Keratinocyte (primary cell): Measurements from ENCODE around the gene LRRC7. TPM values are rescaled to one million over a fixed set of nuclear protein-coding genes. Genes with fewer than 3 reads are reported as not detected.

ENCODE experiments used
- DNase-seq: peaks from one replicate; pipeline ENCODE4 v3.0.0-alpha.2; 2011; ENCODE audit warnings: low read depth, missing footprints, low spot score
- FAIRE-seq: peaks from 2 replicates; lab custom pipeline; 2011; peaks lifted over from hg19 to GRCh38; lab: Jason Lieb, UNC
- H2AFZ ChIP-seq: 2 replicates; pipeline ENCODE4 v1.6.0; 2012; ENCODE audit warnings: low read length, control low read depth, inconsistent platforms; ENCODE audit not compliant: control insufficient read depth
- H3K27ac ChIP-seq: 2 replicates; pipeline ENCODE4 v1.5.1; 2011; ENCODE audit warnings: low read length; ENCODE audit not compliant: control insufficient read depth, insufficient read depth
- H3K27me3 ChIP-seq: 3 replicates; pipeline ENCODE4 v1.6.0; 2011; ENCODE audit warnings: low read length; ENCODE audit not compliant: control insufficient read depth, insufficient read depth; ENCODE audit errors: extremely low read depth
- H3K36me3 ChIP-seq, 2 experiments: 2 replicates in 1 of 2; 3 replicates in 1 of 2; pipeline ENCODE4 v1.5.1; 2011; ENCODE audit warnings: low read length in 2 of 2, mild to moderate bottlenecking in 1 of 2; ENCODE audit not compliant: control insufficient read depth in 2 of 2, insufficient read depth in 2 of 2; ENCODE audit errors: extremely low read depth in 1 of 2
- H3K4me1 ChIP-seq: 3 replicates; pipeline ENCODE4 v1.5.1; 2011; ENCODE audit warnings: low read length; ENCODE audit not compliant: control insufficient read depth, insufficient read depth; ENCODE audit errors: extremely low read depth
- H3K4me2 ChIP-seq: 3 replicates; pipeline ENCODE4 v1.6.0; 2011; ENCODE audit warnings: low read depth, low read length; ENCODE audit not compliant: control insufficient read depth, insufficient read depth; ENCODE audit errors: extremely low read depth
- H3K4me3 ChIP-seq, 3 experiments: fragments of 200-600 bp in 1 of 3; sonication (generic) in 1 of 3; 2 replicates in 2 of 3; 3 replicates in 1 of 3; pipeline ENCODE4 v1.5.1; 2011 to 2016; ENCODE audit warnings: low read length in 3 of 3, mild to moderate bottlenecking in 3 of 3, control low read depth in 2 of 3, inconsistent platforms in 1 of 3, low read depth in 1 of 3, mixed read lengths in 1 of 3, mixed run types in 1 of 3, moderate library complexity in 1 of 3; ENCODE audit not compliant: control insufficient read depth in 2 of 3, insufficient read depth in 2 of 3; ENCODE audit errors: extremely low read depth in 1 of 3
- H3K79me2 ChIP-seq: 2 replicates; pipeline ENCODE4 v1.6.0; 2012; ENCODE audit warnings: low read length; ENCODE audit not compliant: control insufficient read depth, insufficient read depth
- H3K9ac ChIP-seq: 3 replicates; pipeline ENCODE4 v1.6.0; 2011; ENCODE audit warnings: low read length; ENCODE audit not compliant: control insufficient read depth, insufficient read depth; ENCODE audit errors: extremely low read depth
- H3K9me1 ChIP-seq: 3 replicates; pipeline ENCODE4 v1.6.0; 2011; ENCODE audit warnings: low read length; ENCODE audit not compliant: control insufficient read depth, insufficient read depth; ENCODE audit errors: extremely low read depth
- H3K9me3 ChIP-seq: 2 replicates; pipeline ENCODE4 v1.5.1; 2012; ENCODE audit warnings: low read depth, low read length; ENCODE audit not compliant: control insufficient read depth
- H4K20me1 ChIP-seq: 3 replicates; pipeline ENCODE4 v1.6.0; 2011; ENCODE audit warnings: low read length; ENCODE audit not compliant: control insufficient read depth, insufficient read depth; ENCODE audit errors: extremely low read depth
- EZH2 ChIP-seq: IDR thresholded peaks from one replicate; pipeline ENCODE4 v1.6.1; 2012; ENCODE audit warnings: inconsistent platforms, mild to moderate bottlenecking, low read length, moderate library complexity
- dilution Hi-C: fragments of 300-500 bp; cut with MboI; formaldehyde crosslinking; loops from one replicate; pipeline ENCODE4 v1.7.0; 2020; ENCODE audit warnings: low sequenced_read_pairs; ENCODE audit not compliant: extremely low pct_ligation_motif_present
- polyA plus RNA-seq, 5 experiments: library from polyadenylated mRNA; depleted of rRNA in 3 of 5; stranded (reverse) in 3 of 5; stranded (forward) in 1 of 5; unstranded in 1 of 5; fragments of >200 nt; gene quantifications; 1 replicate in 1 of 5; 2 replicates in 3 of 5; 3 replicates in 1 of 5; pipeline versions ENCODE4 v1.2.1 to v1.2.3, GENCODE V29; 2011 to 2012; ENCODE audit warnings: missing spikeins in 2 of 5, low read depth in 1 of 5, low replicate concordance in 1 of 5
- TF ChIP-seq, protein P1 (sequence below), 3 experiments: IDR thresholded peaks in 1 of 3; conservative IDR thresholded peaks in 1 of 3; optimal IDR thresholded peaks in 1 of 3; 2 replicates in 2 of 3; 3 replicates in 1 of 3; pipeline versions ENCODE3 to v1.5.1; 2011; ENCODE audit warnings: low read length in 3 of 3, mild to moderate bottlenecking in 3 of 3, moderate library complexity in 2 of 3, control low read depth in 1 of 3, inconsistent platforms in 1 of 3; ENCODE audit not compliant: insufficient read depth in 2 of 3; ENCODE audit errors: extremely low read depth in 1 of 3

Gene LRRC7
- polyA plus RNA-seq, 1 donor (not counting 4 experiments of a cell fraction or from before 2014, with no cell fraction given), result 0.28 TPM

DNA sequence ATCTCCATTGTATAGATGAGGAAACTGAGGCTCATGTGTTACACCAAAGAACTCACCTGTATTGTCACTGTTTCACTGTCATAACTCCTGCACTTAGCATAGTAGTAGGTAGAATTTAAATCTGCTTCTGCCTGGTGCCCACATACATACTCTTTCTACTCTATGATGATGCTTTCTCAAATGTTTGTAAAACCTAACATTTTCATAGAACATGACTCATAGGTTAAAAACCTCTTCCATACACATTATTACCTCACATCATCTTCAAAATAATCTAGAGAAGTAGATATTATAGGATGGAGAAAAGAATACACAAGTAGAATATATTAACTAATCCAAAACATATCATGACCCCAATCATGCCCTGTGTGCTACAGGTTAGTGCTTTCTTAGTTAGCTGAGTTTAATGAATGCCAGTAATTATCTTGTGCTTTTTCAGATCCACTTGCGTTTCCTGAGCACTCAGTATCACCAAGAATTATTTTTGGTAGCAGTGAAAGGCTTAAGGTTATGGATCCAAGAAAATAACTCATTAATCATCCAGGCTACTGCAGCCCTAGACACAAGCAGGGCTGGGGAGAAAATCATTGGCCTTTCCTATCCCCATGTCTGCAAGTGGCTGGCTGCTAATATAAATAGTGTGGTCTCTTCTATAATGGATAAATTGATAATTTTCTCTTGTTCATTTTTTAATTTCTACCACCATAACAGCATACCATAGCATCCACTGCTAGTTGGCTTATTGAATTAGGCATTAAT lies 480.8 kb downstream of the LRRC7 start:
- FAIRE-seq (no peak), DNase-seq (no peak)
- H3K4me3 ChIP-seq, result no peak overlapping the region
- no peak overlapping the region for H3K9ac ChIP-seq
- no peaks in the 10 kb centered on the region for H3K36me3 ChIP-seq
- dilution Hi-C loops, result no loop called here
- H3K4me1 ChIP-seq, result peaks cover 17% of the 10 kb centered on the region
- TF ChIP-seq, protein P1, sequence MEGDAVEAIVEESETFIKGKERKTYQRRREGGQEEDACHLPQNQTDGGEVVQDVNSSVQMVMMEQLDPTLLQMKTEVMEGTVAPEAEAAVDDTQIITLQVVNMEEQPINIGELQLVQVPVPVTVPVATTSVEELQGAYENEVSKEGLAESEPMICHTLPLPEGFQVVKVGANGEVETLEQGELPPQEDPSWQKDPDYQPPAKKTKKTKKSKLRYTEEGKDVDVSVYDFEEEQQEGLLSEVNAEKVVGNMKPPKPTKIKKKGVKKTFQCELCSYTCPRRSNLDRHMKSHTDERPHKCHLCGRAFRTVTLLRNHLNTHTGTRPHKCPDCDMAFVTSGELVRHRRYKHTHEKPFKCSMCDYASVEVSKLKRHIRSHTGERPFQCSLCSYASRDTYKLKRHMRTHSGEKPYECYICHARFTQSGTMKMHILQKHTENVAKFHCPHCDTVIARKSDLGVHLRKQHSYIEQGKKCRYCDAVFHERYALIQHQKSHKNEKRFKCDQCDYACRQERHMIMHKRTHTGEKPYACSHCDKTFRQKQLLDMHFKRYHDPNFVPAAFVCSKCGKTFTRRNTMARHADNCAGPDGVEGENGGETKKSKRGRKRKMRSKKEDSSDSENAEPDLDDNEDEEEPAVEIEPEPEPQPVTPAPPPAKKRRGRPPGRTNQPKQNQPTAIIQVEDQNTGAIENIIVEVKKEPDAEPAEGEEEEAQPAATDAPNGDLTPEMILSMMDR (optimal IDR thresholded peaks at IDR 0.05 in 1 of 3, IDR thresholded peaks at IDR 0.05 in 1 of 3, conservative IDR thresholded peaks at IDR 0.05 in 1 of 3; ENCODE audit: extremely low read depth in 1 of 3, insufficient read depth in 2 of 3, low read length in 3 of 3), result no peak
- no peaks in the 10 kb centered on the region for H3K9me1 ChIP-seq
- H3K4me2 ChIP-seq, result no peak overlapping the region
- no peaks in the 10 kb centered on the region for H3K79me2 ChIP-seq
- no peaks in the 10 kb centered on the region for H3K27me3 ChIP-seq
- H3K27ac ChIP-seq, result no peak overlapping the region
- H2AFZ ChIP-seq, result no peak overlapping the region
- no peaks in the 10 kb centered on the region for H3K9me3 ChIP-seq
- H4K20me1 ChIP-seq, result no peaks in the 10 kb centered on the region

DNA sequence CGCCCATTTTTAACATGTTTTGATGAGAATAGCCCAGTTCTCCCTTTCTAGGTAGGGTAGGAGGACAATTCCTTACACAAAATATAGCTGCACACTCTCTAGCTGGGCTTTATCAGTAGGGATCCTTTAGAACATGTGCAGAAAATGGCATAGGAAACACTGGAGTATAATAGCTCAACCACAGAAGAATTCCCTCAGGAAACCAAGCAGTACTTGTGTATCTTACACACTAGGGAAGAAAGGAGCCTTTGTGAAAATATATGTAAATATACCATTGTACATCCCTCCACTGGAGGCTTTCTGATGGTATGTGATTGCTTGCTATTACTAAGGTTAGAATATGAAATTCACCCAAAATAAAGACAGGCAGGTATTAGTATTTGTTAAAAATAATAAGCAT lies 484.2 kb downstream of the LRRC7 start:
- FAIRE-seq, result no peak
- dilution Hi-C loops, result no loop called here
- no peak for DNase-seq
- Histone ChIP-seq H4K20me1 (no peaks in the 10 kb centered on the region), H3K9me1 (no peaks in the 10 kb centered on the region), H2AFZ (no peak overlapping the region), H3K4me3 (no peak overlapping the region), H3K9me3 (no peaks in the 10 kb centered on the region), H3K36me3 (no peaks in the 10 kb centered on the region), H3K4me2 (no peak overlapping the region), H3K4me1 (no peaks in the 10 kb centered on the region), H3K9ac (no peak overlapping the region), H3K79me2 (no peaks in the 10 kb centered on the region), H3K27me3 (no peaks in the 10 kb centered on the region), H3K27ac (no peak overlapping the region)
- no peak for TF ChIP-seq EZH2
- TF ChIP-seq, protein P1 (optimal IDR thresholded peaks at IDR 0.05 in 1 of 3, IDR thresholded peaks at IDR 0.05 in 1 of 3, conservative IDR thresholded peaks at IDR 0.05 in 1 of 3; ENCODE audit: extremely low read depth in 1 of 3, insufficient read depth in 2 of 3, low read length in 3 of 3), result no peak
